Endometrial microvascular endothelial cells (primary cell): ENCODE data around the gene MIB1. TPM values are rescaled to one million over a fixed set of nuclear protein-coding genes. Genes with fewer than 3 reads are reported as not detected.

Experiments
- in situ Hi-C: cut with HindIII; loops from 2 replicates; pipeline ENCODE4 v1.10.0; 2017; ENCODE audit warnings: low sequenced_read_pairs, low pct_unique_long_range_greater_than_20kb; ENCODE audit errors: inconsistent ontology term
- total RNA-seq: library from RNA; depleted of rRNA; stranded (reverse); fragments of >200 nt; gene quantifications from one replicate; pipeline ENCODE4 v1.2.3, GENCODE V29; 2015; ENCODE audit errors: inconsistent ontology term

MIB1 gene
- total RNA-seq, 1 donor from 2014 or later = 25.6 TPM

- in situ Hi-C loops = no loop called here
Observed at GRCh38 chr18:21912339-21913239, 172.0 kb downstream of the MIB1 start.

- in situ Hi-C loops = no loop called here
Observed at GRCh38 chr18:21914739-21915319, 174.2 kb downstream of the MIB1 start.

- in situ Hi-C loops = no loop called here
Observed at GRCh38 chr18:21915546-21915945, 175.0 kb downstream of the MIB1 start.

DNA sequence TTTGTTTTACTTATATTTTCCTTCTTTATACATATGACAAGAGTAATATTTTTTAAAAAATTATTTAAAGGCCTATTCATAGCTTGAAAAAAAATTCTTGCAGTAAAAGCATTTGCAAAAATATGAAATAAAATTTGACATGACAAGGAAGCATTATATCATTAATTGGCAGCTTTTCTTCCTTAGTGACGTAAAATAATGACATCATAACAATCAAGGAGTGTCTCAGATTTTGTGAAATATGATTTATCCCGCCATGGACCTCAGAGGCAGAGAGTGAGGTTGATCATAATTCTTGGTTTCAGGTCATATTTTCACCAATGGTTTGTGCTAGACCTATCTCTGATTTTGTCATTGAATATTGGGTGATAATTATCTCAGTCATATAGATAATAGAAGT, 176.0 kb downstream of the MIB1 start:
- in situ Hi-C loops = no loop called here

DNA sequence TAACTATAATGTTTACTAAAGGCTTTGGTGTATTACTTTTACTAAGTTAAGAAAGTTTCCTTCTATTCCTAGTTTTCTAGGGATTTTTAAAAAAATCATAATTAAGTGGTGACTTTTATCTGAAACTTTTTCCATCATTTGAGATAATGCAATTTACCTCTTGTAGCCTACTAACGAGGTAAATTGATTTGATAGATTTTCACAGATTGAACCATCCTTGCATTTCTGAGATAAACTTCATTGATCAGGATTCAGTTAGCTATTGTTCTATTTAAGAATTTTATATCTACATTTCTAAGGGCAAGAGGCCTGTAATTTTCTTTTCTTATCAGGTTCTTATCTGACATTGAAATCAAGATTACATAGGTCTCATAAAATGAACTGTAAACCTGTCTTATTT, 178.1 kb downstream of the MIB1 start:
- in situ Hi-C loops = no loop called here

Other genes with a start within 250 kb of the MIB1 start
- 12.3 TPM for gene ESCO1, start 140.1 kb upstream of the MIB1 start, total RNA-seq
- gene SNRPD1, start 128.5 kb upstream of the MIB1 start, total RNA-seq = 22.4 TPM
- 4.0 TPM for gene ABHD3, start 36.0 kb upstream of the MIB1 start, total RNA-seq